Fibroblast of mammary gland (primary cell): Measurements from ENCODE around the gene NEURL4.
A peak's percentile ranks its signal among the peaks of the same experiment; 100 is the strongest.
"Not testable (repeated sequence)": the region's sequence is repeated elsewhere in the genome, so short reads cannot be mapped to it uniquely, and the experiment has no call there.

ENCODE experiments used
- DNase-seq: peaks from one replicate; pipeline ENCODE4 v3.0.0-alpha.2; 2010; ENCODE audit warnings: low read depth
- H3K4me3 ChIP-seq: 2 replicates; pipeline ENCODE4 v1.5.1; 2011; ENCODE audit warnings: low read depth, mild to moderate bottlenecking, low read length, moderate library complexity; ENCODE audit not compliant: control insufficient read depth
- TF ChIP-seq, protein P1 (sequence below): conservative IDR thresholded peaks from 2 replicates; pipeline ENCODE4 v1.5.1; 2011; ENCODE audit warnings: low read depth, low read length, inconsistent platforms; ENCODE audit not compliant: control insufficient read depth, insufficient read depth

Gene NEURL4

DNA sequence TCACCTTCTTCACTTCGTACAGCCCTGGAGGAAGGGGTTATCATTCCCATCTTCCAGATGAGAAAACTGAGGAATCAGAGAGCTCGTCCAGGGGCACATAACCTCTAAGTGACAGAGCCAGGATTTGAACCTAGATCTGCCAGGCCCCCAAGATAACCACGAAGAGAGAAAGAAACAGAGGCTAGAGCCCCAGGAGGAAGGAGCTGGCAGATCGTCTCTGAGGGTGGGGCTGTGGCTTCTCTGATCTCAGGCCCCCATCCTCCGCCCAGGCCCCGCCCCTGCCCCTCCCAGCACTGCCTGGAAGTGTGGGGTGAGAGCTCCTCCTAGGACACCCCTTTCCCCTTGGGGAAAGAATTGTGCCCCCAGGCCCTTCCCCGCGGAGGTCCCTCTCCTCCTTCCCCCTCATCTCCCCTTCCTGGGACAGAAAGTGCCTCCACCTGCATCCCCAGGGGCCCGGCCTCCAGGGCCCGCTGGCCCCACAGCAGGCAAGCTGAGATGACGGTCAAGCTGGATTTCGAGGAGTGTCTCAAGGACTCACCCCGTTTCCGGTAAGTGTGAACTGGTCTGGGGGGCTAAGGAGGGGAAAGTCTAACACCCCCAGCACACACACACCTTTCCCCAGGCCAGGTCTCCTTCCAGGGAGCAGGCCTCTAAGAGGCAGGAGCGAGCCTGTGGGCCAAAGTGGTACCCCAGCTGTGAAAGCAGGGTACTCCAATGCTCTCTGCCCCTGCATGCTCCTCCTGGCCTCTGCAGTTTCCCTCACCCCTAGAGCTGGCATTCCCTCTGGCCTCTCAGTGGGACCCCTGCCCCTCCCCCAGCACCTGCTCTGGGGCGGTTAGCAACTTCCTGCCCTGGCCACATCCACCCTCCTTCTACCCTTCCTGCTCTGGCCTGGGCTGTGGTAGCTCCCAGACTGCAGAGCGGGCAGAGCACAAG is 7.4 kb upstream of the NEURL4 start, which contains the start of gene ACAP1:
Gene ACAP1, plus strand, starts transcription at position 290 of the 936 bp plus-strand sequence. Its CDS starts 206 bp downstream, at position 496.
- DNase-seq, result no peak
- TF ChIP-seq, protein P1, sequence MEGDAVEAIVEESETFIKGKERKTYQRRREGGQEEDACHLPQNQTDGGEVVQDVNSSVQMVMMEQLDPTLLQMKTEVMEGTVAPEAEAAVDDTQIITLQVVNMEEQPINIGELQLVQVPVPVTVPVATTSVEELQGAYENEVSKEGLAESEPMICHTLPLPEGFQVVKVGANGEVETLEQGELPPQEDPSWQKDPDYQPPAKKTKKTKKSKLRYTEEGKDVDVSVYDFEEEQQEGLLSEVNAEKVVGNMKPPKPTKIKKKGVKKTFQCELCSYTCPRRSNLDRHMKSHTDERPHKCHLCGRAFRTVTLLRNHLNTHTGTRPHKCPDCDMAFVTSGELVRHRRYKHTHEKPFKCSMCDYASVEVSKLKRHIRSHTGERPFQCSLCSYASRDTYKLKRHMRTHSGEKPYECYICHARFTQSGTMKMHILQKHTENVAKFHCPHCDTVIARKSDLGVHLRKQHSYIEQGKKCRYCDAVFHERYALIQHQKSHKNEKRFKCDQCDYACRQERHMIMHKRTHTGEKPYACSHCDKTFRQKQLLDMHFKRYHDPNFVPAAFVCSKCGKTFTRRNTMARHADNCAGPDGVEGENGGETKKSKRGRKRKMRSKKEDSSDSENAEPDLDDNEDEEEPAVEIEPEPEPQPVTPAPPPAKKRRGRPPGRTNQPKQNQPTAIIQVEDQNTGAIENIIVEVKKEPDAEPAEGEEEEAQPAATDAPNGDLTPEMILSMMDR, result no peak
- no peak within 1 kb of the TSS for H3K4me3 ChIP-seq

DNA sequence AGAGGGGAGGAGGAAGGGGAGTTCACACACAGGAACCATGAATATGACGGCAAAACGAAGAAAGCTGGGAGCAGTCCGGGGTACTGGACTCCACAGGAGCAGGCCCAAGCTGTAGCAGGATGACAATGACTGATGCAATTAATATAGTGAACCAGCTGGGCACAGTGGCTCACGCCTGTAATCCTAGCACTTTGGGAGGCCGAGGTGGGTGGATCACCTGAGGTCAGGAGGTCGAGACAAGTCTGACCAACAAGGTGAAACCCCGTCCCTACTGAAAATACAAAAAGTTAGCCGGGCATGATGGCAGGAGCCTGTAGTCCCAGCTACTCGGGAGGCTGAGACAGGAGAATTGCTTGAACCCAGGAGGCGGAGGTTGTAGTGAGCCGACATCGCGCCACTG is 6.6 kb upstream of the NEURL4 start:
- not testable (repeated sequence) for H3K4me3 ChIP-seq, DNase-seq

DNA sequence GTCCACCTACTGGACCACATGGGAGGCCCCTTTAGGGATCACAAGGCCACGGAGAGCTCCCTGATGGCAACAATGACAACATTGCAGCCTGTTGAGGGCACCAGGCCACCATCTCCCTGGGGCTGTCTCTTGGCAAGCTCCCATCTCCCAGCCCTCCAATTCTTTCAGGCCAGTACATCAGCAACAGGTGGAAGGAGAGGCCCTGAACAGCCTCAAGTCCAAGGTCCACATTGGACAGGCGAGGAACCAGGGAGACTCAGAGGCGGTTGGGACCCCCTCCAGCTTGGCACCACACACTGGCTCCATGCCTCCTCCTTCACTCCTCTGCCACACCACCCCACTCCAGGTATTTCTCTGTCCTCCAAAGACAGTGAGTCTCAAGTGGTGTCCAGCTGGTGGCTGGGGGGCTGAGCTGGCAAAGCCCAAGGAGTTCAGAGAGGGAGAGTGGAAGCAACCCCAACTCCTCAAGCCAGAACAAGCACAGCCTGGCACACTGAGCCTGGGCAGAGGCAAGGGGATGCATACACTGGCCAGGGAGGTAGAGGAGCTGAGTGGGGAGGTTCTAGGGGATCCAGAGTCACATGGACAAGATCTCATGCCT is 5.9 kb upstream of the NEURL4 start:
- TF ChIP-seq, protein P1, result no peak
- H3K4me3 ChIP-seq, result no peak overlapping the region
- DNase-seq, result no peak

DNA sequence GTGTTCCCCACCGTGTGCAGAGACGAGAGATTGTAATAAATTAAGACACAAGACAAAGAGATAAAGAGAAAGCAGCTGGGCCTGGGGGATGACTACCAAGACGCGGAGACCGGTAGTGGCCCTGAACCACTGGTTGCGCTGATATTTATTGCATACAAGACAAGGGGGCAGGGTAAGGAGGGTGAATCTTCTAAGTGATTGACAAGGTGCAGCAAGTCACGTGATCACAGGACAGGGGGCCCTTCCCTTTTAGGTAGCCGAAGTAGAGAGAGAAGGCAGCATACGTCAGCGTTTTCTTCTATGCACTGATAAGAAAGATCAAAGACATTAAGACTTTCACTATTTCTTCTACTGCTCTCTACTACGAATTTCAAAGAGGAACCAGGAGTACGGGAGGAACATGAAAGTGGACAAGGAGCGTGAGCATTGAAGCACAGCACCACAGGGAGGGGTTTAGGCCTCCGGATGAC is 3.5 kb upstream of the NEURL4 start:
- H3K4me3 ChIP-seq, DNase-seq: not testable (repeated sequence)

DNA sequence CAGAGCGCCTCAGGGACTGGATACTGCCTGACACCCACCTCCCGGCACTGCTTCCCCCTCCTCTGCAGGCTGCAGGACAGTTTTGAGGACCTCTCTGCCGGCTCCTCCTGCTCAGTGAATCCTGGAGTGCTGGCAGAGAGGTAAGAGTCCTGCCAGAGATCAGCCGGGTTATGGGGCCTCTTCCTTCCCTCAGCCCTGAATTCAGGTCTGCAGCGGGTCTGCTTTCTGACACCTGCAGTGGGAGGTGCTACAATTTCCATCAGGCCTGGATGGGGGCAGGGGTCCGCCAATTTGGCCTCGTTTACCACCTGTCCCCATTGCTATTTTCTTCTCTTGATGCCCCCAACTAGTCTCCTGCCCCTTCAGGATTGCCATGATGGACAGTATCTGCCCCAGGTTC is 3.0 kb upstream of the NEURL4 start:
- TF ChIP-seq, protein P1, result no peak
- H3K4me3 ChIP-seq, result no peak overlapping the region
- DNase-seq, result no peak

DNA sequence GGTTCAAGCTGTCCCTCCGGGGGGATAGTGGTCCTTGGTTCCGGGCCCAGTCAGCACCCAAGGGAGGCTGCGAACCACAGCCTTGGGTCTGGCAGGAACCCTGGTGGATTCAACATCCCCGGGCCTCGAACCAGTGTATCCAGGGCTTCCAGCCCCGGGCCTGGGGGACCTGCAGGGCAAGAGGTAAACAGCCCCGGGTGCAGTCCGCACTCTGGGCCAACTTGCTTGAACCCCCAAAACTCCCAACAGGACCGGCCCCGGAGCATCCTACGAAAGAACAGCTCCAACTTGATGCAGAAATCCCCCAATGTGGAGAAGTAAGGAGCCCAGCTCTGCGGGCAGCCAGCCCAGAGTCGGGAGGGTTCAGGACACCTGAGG is 1.5 kb upstream of the NEURL4 start:
- TF ChIP-seq, protein P1, result no peak
- peak overlapping the region; percentile 90 for H3K4me3 ChIP-seq
- DNase-seq, result no peak

DNA sequence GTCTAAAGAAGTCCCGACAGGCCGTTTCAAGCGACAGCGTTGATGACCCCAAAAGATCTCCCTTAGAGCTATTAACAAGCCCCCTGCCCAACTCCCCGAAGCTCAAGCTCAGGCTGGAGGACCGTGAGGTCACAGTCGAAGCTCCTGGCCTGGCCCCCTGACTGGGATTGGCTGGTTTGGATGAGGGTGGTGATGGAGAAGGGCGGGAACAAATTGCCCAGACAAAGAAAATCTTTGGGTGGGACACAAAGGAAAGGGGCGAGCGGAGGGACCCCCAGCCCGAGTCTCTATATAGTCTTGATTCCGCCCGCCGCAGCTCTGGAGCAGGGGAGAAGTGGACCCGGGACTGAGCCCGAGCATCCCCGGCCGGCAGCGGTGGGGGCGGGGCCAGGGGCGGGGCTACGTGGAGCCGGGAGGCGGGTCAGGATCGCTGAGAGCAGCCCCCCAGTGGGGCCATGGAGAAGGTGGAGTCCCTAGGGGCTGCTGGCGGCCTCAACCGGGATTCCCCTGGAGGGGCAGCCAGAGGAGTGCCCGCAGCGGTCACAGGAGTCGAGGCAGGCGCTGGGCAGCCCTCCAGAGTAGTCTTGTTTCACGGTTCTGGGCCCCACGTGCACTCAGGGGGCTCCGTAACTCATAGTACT is 982 bp upstream of the NEURL4 start:
- peak; percentile 74 for DNase-seq
- peak overlapping the region; percentile 90 for H3K4me3 ChIP-seq
- TF ChIP-seq, protein P1, result no peak
